G401.6 (cell line): ENCODE measurements around the gene MPDZ.

ENCODE experiments used
- FAIRE-seq: peaks from 2 replicates; lab custom pipeline; 2012; peaks lifted over from hg19 to GRCh38; lab: Jason Lieb, UNC

The MPDZ gene

GRCh38 chr9:13131416-13131815, 148.1 kb downstream of the MPDZ start:
- FAIRE-seq = no peak

DNA sequence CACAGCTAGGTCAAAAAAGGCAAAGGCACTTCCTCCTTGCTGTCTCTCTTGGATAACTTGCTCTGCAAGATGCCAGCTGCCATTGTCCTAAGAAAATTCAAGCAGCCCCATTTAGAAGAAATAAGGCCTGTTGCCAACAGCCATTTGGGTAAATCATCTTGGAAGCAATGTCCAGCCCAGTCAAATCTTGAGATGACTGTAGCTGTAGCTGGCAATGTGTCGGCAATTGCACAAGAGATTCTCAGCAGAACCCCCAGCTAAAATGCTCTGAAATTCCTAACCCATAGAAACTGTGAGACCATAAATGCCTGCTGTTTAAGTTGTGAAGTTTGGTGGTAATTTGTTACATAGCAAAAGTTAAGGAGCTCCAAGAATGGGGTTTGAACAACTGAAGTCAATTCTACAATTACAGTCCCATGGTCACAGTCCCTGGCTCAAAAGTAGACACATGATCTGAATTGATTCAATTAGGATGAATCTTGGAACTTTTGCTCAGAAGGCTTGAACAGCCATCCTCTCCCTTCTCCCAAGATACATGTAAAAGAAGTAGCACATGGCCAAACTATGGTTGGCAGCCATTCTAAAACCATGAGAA, 151.1 kb downstream of the MPDZ start:
- no peak for FAIRE-seq

- FAIRE-seq = no peak
These were observed 152.4 kb downstream of the MPDZ start for GRCh38 chr9:13127131-13127530.

- FAIRE-seq = no peak
These were observed 154.2 kb downstream of the MPDZ start for GRCh38 chr9:13125261-13125660.

DNA sequence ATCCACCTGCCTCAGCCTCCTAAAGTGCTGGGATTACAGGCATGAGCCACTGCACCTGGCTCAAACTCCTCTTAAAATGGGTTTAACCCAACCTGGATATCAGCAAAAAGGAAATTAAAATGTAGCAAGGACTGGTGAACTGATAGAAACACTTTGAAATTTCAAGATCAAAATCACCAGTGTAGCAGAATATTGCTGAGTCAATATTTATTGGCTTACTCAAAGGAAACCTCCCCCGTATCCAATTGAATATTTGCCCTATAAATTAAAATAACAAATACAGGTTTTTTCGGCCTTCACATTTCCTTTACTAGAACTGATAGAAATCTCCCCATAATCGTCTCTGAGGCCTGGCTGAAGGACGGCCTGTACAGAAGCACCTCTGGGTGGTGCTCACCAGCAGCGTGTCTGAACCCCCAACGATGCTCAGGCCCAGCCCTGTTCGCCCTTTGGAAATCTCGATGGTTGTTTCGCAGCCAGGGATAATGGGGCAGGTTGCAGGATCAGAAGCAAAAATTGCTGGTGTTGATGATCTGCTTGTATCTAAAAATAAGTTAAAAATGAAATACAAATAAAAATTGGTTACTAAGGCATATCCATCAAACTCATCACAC, 156.6 kb downstream of the MPDZ start:
- no peak for FAIRE-seq

- FAIRE-seq = no peak
These were observed 161.2 kb downstream of the MPDZ start for GRCh38 chr9:13118313-13118712.

GRCh38 chr9:13116292-13116691, 163.2 kb downstream of the MPDZ start:
- no peak for FAIRE-seq

DNA sequence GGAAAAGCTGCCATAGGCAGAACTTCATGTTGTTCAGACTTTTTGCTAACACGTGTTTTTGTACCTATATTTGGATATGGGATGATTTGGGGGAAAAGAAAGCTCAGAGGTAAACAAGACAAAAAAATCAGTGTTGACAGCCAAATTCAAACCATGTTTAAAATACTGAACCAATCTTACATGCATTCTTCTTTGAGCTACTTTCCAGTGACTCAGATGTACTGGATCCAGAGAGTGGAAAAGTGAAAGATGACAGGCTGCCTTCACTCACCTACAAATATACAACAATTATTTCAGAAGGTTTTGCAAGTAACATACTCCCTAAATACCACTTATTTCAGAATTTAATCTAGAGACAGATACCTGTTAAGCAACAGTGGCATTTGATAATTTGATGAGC, 165.7 kb downstream of the MPDZ start:
- no peak for FAIRE-seq

GRCh38 chr9:13113216-13113615, 166.3 kb downstream of the MPDZ start:
- FAIRE-seq = no peak

DNA sequence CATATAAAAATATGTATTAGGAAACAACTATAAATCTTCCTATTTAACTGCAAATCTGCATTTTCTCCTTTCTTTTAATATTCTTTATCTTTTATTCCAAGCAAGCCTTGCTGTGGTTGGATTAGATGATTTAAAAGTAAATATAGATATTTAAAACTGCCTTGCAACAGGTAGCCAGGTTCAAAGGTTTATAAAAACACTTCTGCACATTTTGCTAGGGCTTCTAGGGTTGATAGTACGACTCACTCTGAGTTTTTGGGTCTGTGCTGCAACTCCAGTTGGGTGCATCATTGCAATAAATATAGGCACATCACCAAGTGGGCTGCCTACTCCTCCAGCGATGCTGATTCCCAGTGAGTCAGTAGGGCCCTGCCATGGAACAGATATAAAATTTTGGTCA, 167.7 kb downstream of the MPDZ start:
- FAIRE-seq = no peak

GRCh38 chr9:13110766-13111417, 168.6 kb downstream of the MPDZ start:
- no peak for FAIRE-seq

DNA sequence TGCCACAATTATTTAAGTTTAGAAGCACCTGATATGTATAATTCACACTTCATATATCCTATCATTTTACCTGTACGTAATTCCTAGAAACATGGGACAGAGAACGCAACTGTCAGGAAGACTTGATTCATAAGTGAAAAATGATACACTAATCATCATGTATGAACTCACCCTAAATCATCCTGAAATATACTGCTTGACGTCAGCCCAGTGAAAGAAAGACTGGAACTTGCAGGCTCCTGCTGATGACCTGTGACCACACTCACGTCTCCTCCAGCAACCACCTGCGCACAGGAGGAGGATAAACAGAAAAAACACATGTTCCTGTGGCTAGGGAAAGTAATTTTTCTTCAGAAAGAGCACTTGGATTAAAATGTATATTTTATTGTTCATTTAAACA, 169.7 kb downstream of the MPDZ start:
- no peak for FAIRE-seq

GRCh38 chr9:13107008-13107407, 172.5 kb downstream of the MPDZ start:
- FAIRE-seq = no peak

DNA sequence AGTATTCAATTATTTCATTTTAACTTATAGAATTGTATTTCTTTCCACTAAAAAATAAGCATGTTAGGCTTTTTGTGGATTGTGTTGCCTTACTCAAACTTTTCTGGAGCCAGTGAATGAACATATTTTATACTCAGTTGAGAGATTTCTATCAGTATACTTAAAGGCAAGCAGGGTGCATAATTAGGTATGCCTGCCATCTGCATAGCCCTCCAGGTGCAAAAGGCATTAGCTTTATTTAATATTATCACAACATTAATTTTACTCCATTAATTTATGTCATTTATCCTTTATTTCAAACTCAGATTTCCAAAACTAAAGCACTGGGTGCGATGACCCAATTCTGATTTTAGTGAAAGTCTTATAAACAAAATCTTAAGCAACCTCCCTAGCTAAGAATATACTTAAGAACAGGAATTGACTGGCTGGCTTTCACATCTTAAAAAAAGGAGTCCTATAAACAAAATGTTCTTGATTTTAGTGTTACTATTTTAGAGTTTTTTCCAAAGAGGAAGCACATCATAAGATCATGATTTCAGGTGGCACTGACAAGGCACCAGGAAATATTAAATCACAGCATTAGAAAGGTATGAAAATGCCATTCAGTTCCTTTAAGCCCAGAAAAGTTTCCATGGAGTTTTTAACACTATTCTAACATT, 178.4 kb downstream of the MPDZ start:
- no peak for FAIRE-seq

DNA sequence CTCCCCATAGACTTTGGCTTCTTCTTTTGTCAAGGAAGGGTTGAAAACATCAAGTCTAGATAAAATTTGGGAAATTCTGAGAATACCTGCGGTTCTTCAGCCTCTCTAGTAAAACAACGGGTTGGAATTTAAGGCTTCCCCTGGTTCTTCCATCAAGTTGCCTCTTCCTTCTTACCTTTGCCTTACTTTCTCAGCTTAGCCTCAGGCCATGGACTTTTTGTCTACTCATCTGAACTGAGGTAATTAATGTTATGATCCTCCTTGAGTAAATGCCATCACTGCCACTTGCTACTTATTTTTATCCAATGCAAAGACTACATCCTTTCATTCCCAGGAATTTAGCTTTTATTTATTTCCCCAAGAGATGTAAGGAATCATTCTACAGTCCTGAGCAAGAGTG, 184.4 kb downstream of the MPDZ start:
- no peak for FAIRE-seq

- no peak for FAIRE-seq
These were observed 188.9 kb downstream of the MPDZ start for GRCh38 chr9:13090628-13091027.

- FAIRE-seq = no peak
These were observed 189.8 kb downstream of the MPDZ start for GRCh38 chr9:13089666-13090065.

DNA sequence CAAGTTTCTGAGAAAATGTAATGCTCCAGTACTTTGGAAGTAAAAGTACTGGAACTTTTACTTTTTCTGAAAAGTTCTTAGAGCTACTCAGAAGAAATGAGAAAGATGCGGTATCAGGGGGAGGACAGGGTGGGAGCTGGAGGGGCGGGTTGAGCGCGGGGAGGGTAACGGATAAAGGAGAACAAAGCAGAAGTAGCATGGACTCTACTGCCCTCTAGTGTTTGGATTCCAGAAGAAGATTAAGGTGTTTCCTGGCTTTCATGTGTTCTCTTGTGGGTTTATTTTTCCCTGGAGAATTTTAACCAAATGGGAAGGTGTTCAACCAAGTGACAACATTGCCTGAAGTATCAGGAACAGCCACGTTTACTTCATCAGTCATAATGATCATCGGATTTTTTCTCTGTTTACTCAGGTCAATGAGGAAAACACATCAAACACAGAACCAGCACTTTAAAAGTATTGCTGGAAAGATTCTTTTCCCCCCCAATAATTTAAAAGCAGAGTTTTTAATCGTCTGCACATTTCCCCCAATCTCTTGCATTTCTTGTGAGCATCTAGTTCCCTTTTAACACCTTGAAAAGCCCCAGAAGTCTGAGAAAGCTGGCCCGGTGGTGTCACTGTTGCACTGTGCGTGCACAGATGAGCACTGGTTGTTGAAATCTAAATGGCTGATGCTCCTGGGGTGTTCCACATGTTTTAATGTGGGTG, 190.6 kb downstream of the MPDZ start:
- FAIRE-seq = no peak

DNA sequence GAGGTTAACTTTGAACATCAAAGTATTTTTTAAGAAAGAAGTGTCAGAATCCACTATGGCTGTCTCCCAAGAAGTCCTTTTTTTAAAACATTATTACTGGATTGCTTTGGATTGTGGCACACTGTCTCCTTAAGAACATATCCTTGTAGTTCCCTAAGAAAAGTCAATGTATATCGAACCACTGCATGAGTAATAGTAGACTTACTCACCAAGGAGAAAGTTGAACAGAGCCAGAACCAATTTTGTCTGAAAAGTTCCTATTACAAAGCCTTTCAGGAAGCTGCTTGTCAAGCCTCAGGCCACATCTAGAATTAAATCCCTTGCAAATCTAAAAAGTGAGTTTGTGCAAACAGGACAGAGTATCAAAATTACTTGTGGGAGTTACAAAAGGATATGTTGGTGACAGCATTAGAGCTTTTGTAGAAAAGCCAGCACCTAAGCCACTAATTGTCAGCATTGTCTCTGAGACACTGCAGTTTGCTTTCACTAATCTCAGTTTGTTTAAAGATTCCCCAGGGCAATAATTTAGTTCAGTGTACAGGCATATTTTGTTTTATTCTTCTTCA, 195.4 kb downstream of the MPDZ start:
- no peak for FAIRE-seq

GRCh38 chr9:13083366-13083765, 196.1 kb downstream of the MPDZ start:
- FAIRE-seq = no peak

DNA sequence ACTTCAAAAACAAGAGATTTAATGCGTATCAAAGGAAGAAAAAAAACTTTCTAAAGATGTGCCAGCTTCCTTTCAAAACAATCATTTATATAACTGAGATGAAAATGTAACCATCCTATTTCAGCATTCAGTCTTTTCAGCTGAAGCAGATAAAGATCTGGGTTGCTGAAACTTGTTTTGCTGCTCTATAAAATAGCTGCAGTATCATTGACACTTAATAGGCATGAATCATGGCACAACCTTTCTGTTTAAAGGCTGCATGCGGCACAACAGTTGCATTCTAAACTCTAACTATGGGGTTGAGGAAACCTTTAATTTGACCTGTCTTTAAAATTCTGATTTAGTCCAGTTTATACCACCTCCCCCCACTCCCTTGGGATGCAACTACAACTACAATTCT, 196.7 kb downstream of the MPDZ start:
- FAIRE-seq = no peak

GRCh38 chr9:13078164-13078563, 201.3 kb downstream of the MPDZ start:
- no peak for FAIRE-seq

- FAIRE-seq = no peak
These were observed 202.9 kb downstream of the MPDZ start for GRCh38 chr9:13076616-13077015.
